Measurements from ENCODE around the gene F5. TPM values are rescaled to one million over a fixed set of nuclear protein-coding genes. Genes with fewer than 3 reads are reported as not detected.

F5 gene
- total and polyA plus RNA-seq, 2 of the 13 experiments (the other 11 are each of a cell fraction or from before 2014, with no cell fraction given) = 38.3 to 64.0 TPM

DNA sequence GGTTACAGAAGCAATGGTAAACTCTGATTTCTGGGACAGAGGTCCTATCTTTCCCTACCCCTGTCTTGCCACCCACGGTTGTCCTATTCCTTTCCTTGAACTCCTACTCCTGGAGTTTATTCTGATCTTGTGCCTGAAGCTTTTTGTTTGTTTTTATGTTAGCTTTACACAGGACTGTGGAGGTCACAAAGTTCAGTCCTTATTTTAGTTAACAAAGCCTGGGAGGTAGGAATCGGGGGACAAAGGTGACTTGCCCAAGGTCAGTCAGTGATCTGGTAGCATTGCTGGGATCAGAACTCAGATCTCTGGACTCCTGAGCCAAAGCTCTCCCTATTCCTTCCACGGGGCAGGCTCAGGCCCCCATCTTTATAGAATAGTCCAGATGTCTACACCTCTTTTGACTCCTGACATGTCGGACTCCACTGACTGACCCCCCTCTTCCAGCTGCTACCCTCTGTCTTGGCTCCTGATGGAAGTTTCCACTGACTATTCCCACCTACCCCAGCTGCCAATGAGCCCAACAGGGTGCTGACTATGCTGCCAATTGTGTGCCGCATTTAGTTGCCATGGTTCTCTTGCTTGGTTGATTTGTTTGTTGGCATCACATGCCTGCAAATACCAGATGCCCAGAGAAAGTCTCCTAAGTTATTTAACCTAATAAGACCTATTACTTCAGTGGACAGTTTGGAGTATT is 9.9 kb downstream of the F5 start (continued):
- TF ChIP-seq, protein P1, sequence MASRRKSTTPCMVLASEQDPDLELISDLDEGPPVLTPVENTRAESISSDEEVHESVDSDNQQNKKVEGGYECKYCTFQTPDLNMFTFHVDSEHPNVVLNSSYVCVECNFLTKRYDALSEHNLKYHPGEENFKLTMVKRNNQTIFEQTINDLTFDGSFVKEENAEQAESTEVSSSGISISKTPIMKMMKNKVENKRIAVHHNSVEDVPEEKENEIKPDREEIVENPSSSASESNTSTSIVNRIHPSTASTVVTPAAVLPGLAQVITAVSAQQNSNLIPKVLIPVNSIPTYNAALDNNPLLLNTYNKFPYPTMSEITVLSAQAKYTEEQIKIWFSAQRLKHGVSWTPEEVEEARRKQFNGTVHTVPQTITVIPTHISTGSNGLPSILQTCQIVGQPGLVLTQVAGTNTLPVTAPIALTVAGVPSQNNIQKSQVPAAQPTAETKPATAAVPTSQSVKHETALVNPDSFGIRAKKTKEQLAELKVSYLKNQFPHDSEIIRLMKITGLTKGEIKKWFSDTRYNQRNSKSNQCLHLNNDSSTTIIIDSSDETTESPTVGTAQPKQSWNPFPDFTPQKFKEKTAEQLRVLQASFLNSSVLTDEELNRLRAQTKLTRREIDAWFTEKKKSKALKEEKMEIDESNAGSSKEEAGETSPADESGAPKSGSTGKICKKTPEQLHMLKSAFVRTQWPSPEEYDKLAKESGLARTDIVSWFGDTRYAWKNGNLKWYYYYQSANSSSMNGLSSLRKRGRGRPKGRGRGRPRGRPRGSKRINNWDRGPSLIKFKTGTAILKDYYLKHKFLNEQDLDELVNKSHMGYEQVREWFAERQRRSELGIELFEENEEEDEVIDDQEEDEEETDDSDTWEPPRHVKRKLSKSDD (CRISPR knock-in tag; IDR thresholded peaks at IDR 0.05; ENCODE audit: low read depth) = no peak
- TF ChIP-seq ZNF230 (CRISPR knock-in tag; IDR thresholded peaks at IDR 0.05) (no peak), RARA (CRISPR knock-in tag; IDR thresholded peaks at IDR 0.05) (peak; percentile 91), GRHL1 (CRISPR knock-in tag; conservative IDR thresholded peaks at IDR 0.05) (no peak), ZNF513 (CRISPR knock-in tag; conservative IDR thresholded peaks at IDR 0.05) (no peak), ZNF136 (CRISPR knock-in tag; IDR thresholded peaks at IDR 0.05; ENCODE audit: low read depth) (no peak), FOXA3 (CRISPR knock-in tag; IDR thresholded peaks at IDR 0.05) (peak; percentile 67), SIN3A (IDR thresholded peaks at IDR 0.05; ENCODE audit: borderline replicate concordance, low read depth, low read length) (no peak), TEAD3 (CRISPR knock-in tag; optimal IDR thresholded peaks at IDR 0.05; ENCODE audit: borderline replicate concordance) (no peak), KDM1A (CRISPR knock-in tag; IDR thresholded peaks at IDR 0.05) (peak; percentile 56; the same call in 1 of the 2 replicates), ZKSCAN5 (CRISPR knock-in tag; IDR thresholded peaks at IDR 0.05) (no peak), ELF1 (CRISPR knock-in tag; IDR thresholded peaks at IDR 0.05) (no peak), PATZ1 (CRISPR knock-in tag; IDR thresholded peaks at IDR 0.05) (peak; percentile 43), SAP130 (CRISPR knock-in tag; IDR thresholded peaks at IDR 0.05; ENCODE audit: low read depth) (peak; percentile 38; the same call in 1 of the 2 replicates), GATAD2A (CRISPR knock-in tag; IDR thresholded peaks at IDR 0.05) (peak; percentile 88), ZKSCAN1 (IDR thresholded peaks at IDR 0.05; ENCODE audit: low read length) (no peak)
- TF ChIP-seq, protein P2, sequence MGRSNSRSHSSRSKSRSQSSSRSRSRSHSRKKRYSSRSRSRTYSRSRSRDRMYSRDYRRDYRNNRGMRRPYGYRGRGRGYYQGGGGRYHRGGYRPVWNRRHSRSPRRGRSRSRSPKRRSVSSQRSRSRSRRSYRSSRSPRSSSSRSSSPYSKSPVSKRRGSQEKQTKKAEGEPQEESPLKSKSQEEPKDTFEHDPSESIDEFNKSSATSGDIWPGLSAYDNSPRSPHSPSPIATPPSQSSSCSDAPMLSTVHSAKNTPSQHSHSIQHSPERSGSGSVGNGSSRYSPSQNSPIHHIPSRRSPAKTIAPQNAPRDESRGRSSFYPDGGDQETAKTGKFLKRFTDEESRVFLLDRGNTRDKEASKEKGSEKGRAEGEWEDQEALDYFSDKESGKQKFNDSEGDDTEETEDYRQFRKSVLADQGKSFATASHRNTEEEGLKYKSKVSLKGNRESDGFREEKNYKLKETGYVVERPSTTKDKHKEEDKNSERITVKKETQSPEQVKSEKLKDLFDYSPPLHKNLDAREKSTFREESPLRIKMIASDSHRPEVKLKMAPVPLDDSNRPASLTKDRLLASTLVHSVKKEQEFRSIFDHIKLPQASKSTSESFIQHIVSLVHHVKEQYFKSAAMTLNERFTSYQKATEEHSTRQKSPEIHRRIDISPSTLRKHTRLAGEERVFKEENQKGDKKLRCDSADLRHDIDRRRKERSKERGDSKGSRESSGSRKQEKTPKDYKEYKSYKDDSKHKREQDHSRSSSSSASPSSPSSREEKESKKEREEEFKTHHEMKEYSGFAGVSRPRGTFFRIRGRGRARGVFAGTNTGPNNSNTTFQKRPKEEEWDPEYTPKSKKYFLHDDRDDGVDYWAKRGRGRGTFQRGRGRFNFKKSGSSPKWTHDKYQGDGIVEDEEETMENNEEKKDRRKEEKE (IDR thresholded peaks at IDR 0.05) = no peak

All from HepG2 (cell line).